ENCODE measurements around the gene COL1A2. TPM values are rescaled to one million over a fixed set of nuclear protein-coding genes. Genes with fewer than 3 reads are reported as not detected.

The COL1A2 gene
- total RNA-seq, 1 experiment from 2014 or later: 3.0 TPM

DNA sequence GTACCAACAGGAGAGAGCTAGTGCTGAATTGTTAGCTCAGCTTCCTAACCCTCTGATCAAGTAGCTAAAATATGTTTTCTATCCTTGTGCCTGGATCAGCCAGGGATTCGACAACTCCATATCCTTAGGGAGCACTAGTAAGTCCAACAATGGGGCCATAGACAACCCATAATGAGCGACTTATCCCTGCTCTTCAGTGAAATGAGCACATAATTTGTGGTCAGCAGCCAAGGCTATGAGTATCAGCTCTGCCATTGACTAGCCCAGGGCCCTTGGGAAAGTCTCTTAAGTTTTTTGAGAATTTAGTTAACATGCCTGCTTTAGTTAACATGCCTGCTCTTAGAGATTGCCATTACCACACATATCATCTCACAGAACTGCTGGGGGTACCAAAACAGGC is 39.3 kb downstream of the COL1A2 start:
- ChIA-PET RAD21 (ENCODE audit: low non-redundant PET in 1 of 2, low total read pairs in 2 of 2, uncharacterized antibody in 2 of 2, unreplicated experiment in 2 of 2) (no interaction called here), CTCF (interaction anchor here (1.8 kb wide), 1 partner anchor 145 kb away, joined by 10 read pairs; no protein-coding TSS in a partner anchor), POLR2A (no interaction called here)
- no peaks in the 10 kb centered on the region for H3K27me3 ChIP-seq (ENCODE audit: insufficient read depth, low read length)
- no peaks in the 10 kb centered on the region for H3K79me2 ChIP-seq (ENCODE audit: insufficient read depth, low read length)
- no peaks in the 10 kb centered on the region; the same call in 1 of the 2 replicates for H3K9me2 ChIP-seq (ENCODE audit: insufficient read depth)
- H3K4me2 ChIP-seq (ENCODE audit: low read length): no peak overlapping the region
- TF ChIP-seq REST (IDR thresholded peaks at IDR 0.05; ENCODE audit: low read depth): no peak
- TF ChIP-seq EGR1 (IDR thresholded peaks at IDR 0.05; ENCODE audit: low read depth): no peak
- TF ChIP-seq YY1 (IDR thresholded peaks at IDR 0.05; ENCODE audit: extremely low read depth, insufficient replicate concordance, low read depth, low read length): no peak
- TF ChIP-seq, protein P1, sequence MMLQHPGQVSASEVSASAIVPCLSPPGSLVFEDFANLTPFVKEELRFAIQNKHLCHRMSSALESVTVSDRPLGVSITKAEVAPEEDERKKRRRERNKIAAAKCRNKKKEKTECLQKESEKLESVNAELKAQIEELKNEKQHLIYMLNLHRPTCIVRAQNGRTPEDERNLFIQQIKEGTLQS (IDR thresholded peaks at IDR 0.05): no peak
- DNase-seq (ENCODE audit: low read depth, low spot score) (no peak), ATAC-seq (no peak)
- H3K9me3 ChIP-seq (ENCODE audit: control insufficient read depth in 1 of 2, insufficient read depth in 1 of 2, low read depth in 1 of 2, low read length in 2 of 2): no peaks in the 10 kb centered on the region
- intact Hi-C loops (cut with micrococcal nuclease): no loop called here
- no peak overlapping the region for H2AFZ ChIP-seq (ENCODE audit: low read depth, low read length, poor library complexity, severe bottlenecking)
- H3K4me3 ChIP-seq (replicated peaks in 1 of 2; ENCODE audit: low read depth in 1 of 2, low read length in 2 of 2): no peak overlapping the region
- no TSS peak for BruUV-seq (replicated peaks)
- no peaks in the 10 kb centered on the region for H3K36me3 ChIP-seq (ENCODE audit: control insufficient read depth in 1 of 2, insufficient read depth in 2 of 2, low read length in 2 of 2)
- no peak overlapping the region for H3K9ac ChIP-seq (ENCODE audit: low read length)
- H3K4me1 ChIP-seq (ENCODE audit: control insufficient read depth in 1 of 2, insufficient read depth in 2 of 2, low read length in 2 of 2): 0 out of 4 replicates have a peak, but pooled peaks cover 0 to 3% of the 10 kb centered on the region in 2 experiments
- no peaks in the 10 kb centered on the region for H4K20me1 ChIP-seq (ENCODE audit: insufficient read depth)
- H3K27ac ChIP-seq (ENCODE audit: low read depth, low read length): no peak overlapping the region

Measured in HCT116 (cell line).